HG03135 (cell line): ENCODE measurements around the gene ALOX12B.
"Not testable (repeated sequence)": the region's sequence is repeated elsewhere in the genome, so short reads cannot be mapped to it uniquely, and the experiment has no call there.

Source experiments
- ATAC-seq: cut with Tn5 transposase; IDR thresholded peaks from one replicate; pipeline ENCODE4 v1.9.1; 2021; ENCODE audit warnings: mild to moderate bottlenecking, moderate library complexity; ENCODE audit not compliant: unreplicated experiment

ALOX12B gene

GRCh38 chr17:8089728-8090127, 2.2 kb upstream of the ALOX12B start:
- ATAC-seq: no peak

- no peak for ATAC-seq
These were observed 375 bp upstream of the ALOX12B start for GRCh38 chr17:8087952-8088230.

GRCh38 chr17:8084250-8084649, 3.3 kb downstream of the ALOX12B start:
- no peak for ATAC-seq

- no peak for ATAC-seq
These were observed 5.2 kb downstream of the ALOX12B start for GRCh38 chr17:8082292-8082691.

- no peak for ATAC-seq
These were observed 5.6 kb downstream of the ALOX12B start for GRCh38 chr17:8081876-8082275.

GRCh38 chr17:8080799-8081219, 6.7 kb downstream of the ALOX12B start:
- no peak for ATAC-seq

- ATAC-seq: no peak
These were observed 7.2 kb downstream of the ALOX12B start for GRCh38 chr17:8080208-8080798.

GRCh38 chr17:8079291-8080207, 8.0 kb downstream of the ALOX12B start:
- peak; percentile 61 for ATAC-seq

- ATAC-seq: not testable (repeated sequence)
These were observed 9.6 kb downstream of the ALOX12B start for GRCh38 chr17:8077939-8078338.

GRCh38 chr17:8076502-8077266, 10.8 kb downstream of the ALOX12B start:
- ATAC-seq: no peak

GRCh38 chr17:8075574-8076342, 11.8 kb downstream of the ALOX12B start:
- no peak for ATAC-seq

- no peak for ATAC-seq
These were observed 12.4 kb downstream of the ALOX12B start for GRCh38 chr17:8075081-8075480.

- ATAC-seq: no peak
These were observed 13.0 kb downstream of the ALOX12B start for GRCh38 chr17:8074554-8074953.

- peak; percentile 54 for ATAC-seq
These were observed 13.7 kb downstream of the ALOX12B start for GRCh38 chr17:8073627-8074484.

GRCh38 chr17:8072729-8073461, 14.6 kb downstream of the ALOX12B start:
- no peak for ATAC-seq

GRCh38 chr17:8072341-8072728, 15.2 kb downstream of the ALOX12B start:
- ATAC-seq: no peak

GRCh38 chr17:8071496-8071895, 16.0 kb downstream of the ALOX12B start:
- no peak for ATAC-seq

- ATAC-seq: no peak
These were observed 18.0 kb downstream of the ALOX12B start for GRCh38 chr17:8069587-8069860.

- ATAC-seq: no peak
These were observed 18.6 kb downstream of the ALOX12B start for GRCh38 chr17:8068736-8069586.
